Pulmonary artery endothelial cell (primary cell): Measurements from ENCODE around the gene ARSB. TPM values are rescaled to one million over a fixed set of nuclear protein-coding genes. Genes with fewer than 3 reads are reported as not detected.
"Not testable (repeated sequence)": the region's sequence is repeated elsewhere in the genome, so short reads cannot be mapped to it uniquely, and the experiment has no call there.

Experiments used
- DNase-seq: peaks from one replicate; pipeline ENCODE4 v3.0.0-alpha.2; 2011; ENCODE audit warnings: low read depth, low spot score
- total RNA-seq: library from RNA; depleted of rRNA; stranded (reverse); fragments of >200 nt; gene quantifications from 2 replicates; pipeline ENCODE4 v1.2.3, GENCODE V29; 2014

Gene ARSB
- total RNA-seq, 1 donor from 2014 or later, result 10.4 TPM

- DNase-seq, result no peak
These were observed 205.1 kb downstream of the ARSB start for GRCh38 chr5:78779771-78780616.

GRCh38 chr5:78779262-78779661, 205.8 kb downstream of the ARSB start:
- DNase-seq, result no peak

- DNase-seq, result no peak
These were observed 206.6 kb downstream of the ARSB start for GRCh38 chr5:78778538-78778937.

GRCh38 chr5:78777901-78778300, 207.2 kb downstream of the ARSB start:
- no peak for DNase-seq

- no peak for DNase-seq
These were observed 208.5 kb downstream of the ARSB start for GRCh38 chr5:78776637-78777036.

- DNase-seq, result no peak
These were observed 211.5 kb downstream of the ARSB start for GRCh38 chr5:78773655-78774054.

GRCh38 chr5:78771260-78772205, 213.6 kb downstream of the ARSB start:
- peak; percentile 76 for DNase-seq

- no peak for DNase-seq
These were observed 216.2 kb downstream of the ARSB start for GRCh38 chr5:78768781-78769380.

GRCh38 chr5:78766412-78766762, 218.7 kb downstream of the ARSB start:
- no peak for DNase-seq

- no peak for DNase-seq
These were observed 219.2 kb downstream of the ARSB start for GRCh38 chr5:78765756-78766411.

- DNase-seq, result no peak
These were observed 220.0 kb downstream of the ARSB start for GRCh38 chr5:78765116-78765515.

GRCh38 chr5:78763659-78764189, 221.4 kb downstream of the ARSB start:
- DNase-seq, result no peak

GRCh38 chr5:78762743-78763142, 222.4 kb downstream of the ARSB start:
- not testable (repeated sequence) for DNase-seq

- DNase-seq, result no peak
These were observed 223.3 kb downstream of the ARSB start for GRCh38 chr5:78761840-78762239.

- DNase-seq, result no peak
These were observed 224.3 kb downstream of the ARSB start for GRCh38 chr5:78760770-78761169.

GRCh38 chr5:78760366-78760765, 224.7 kb downstream of the ARSB start:
- DNase-seq, result no peak

GRCh38 chr5:78758169-78758839, 226.8 kb downstream of the ARSB start:
- DNase-seq, result no peak

GRCh38 chr5:78757269-78758053, 227.6 kb downstream of the ARSB start:
- DNase-seq, result no peak

GRCh38 chr5:78756858-78757257, 228.3 kb downstream of the ARSB start:
- no peak for DNase-seq
